OCI-LY1 (cell line): ENCODE measurements around the gene ADARB2.

Experiments used
- H2AFZ ChIP-seq: fragments of 200-600 bp; sonication (generic), shearing (Covaris generic); 2 replicates; pipeline ENCODE4 v1.6.0; 2014; ENCODE audit warnings: antibody characterized with exemption, mild to moderate bottlenecking, low read length
- H3F3A ChIP-seq: fragments of 200-600 bp; sonication (generic), shearing (Covaris generic); 2 replicates; pipeline ENCODE4 v1.6.0; 2014; ENCODE audit warnings: mild to moderate bottlenecking, antibody characterized with exemption, low read length, moderate library complexity; ENCODE audit not compliant: insufficient read depth
- H3K27ac ChIP-seq: fragments of 200-600 bp; sonication (generic); 2 replicates; pipeline ENCODE4 v1.5.1; 2014; ENCODE audit warnings: low read length, mixed run types, mild to moderate bottlenecking, low read depth; ENCODE audit not compliant: poor library complexity, severe bottlenecking
- H3K27me3 ChIP-seq: fragments of 200-600 bp; sonication (generic); 2 replicates; pipeline ENCODE4 v1.6.0; 2014; ENCODE audit warnings: antibody characterized with exemption, mild to moderate bottlenecking, low read length, moderate library complexity; ENCODE audit not compliant: insufficient read depth
- H3K36me3 ChIP-seq: fragments of 200-600 bp; sonication (generic); 2 replicates; pipeline ENCODE4 v1.6.1; 2014; ENCODE audit warnings: mild to moderate bottlenecking, antibody characterized with exemption, low read length, moderate library complexity, mixed read lengths; ENCODE audit not compliant: insufficient read depth
- H3K4me1 ChIP-seq: fragments of 200-600 bp; sonication (generic); 2 replicates; pipeline ENCODE4 v1.5.1; 2014; ENCODE audit warnings: mild to moderate bottlenecking, low read length, moderate library complexity; ENCODE audit not compliant: insufficient read depth, severe bottlenecking
- H3K4me2 ChIP-seq: fragments of 200-600 bp; sonication (generic), shearing (Covaris generic); 2 replicates; pipeline ENCODE4 v1.6.1; 2014; ENCODE audit warnings: low read length
- H3K4me3 ChIP-seq: fragments of 200-600 bp; sonication (generic); 2 replicates; pipeline ENCODE4 v1.5.1; 2014; ENCODE audit warnings: low read length, low read depth, mild to moderate bottlenecking, mixed read lengths; ENCODE audit not compliant: poor library complexity, severe bottlenecking
- H3K79me2 ChIP-seq: fragments of 200-600 bp; shearing (Covaris generic); 2 replicates; pipeline ENCODE4 v1.6.1; 2016; ENCODE audit warnings: mixed run types, low read length, mixed read lengths; ENCODE audit not compliant: insufficient read depth
- H3K9ac ChIP-seq: fragments of 200-600 bp; sonication (generic), shearing (Covaris generic); 2 replicates; pipeline ENCODE4 v1.6.1; 2014; ENCODE audit warnings: mild to moderate bottlenecking, low read length, mixed read lengths
- H3K9me2 ChIP-seq: fragments of 200-600 bp; sonication (generic), shearing (Covaris generic); 2 replicates; pipeline ENCODE4 v1.6.1; 2014; ENCODE audit warnings: low read depth, mild to moderate bottlenecking, low read length, mixed read lengths
- H3K9me3 ChIP-seq: fragments of 200-600 bp; shearing (Covaris generic); 2 replicates; pipeline ENCODE4 v1.6.1; 2014; ENCODE audit warnings: low read length, mixed read lengths
- H4K20me1 ChIP-seq: fragments of 200-600 bp; sonication (generic), shearing (Covaris generic); 2 replicates; pipeline ENCODE4 v1.6.0; 2016; ENCODE audit warnings: mild to moderate bottlenecking, low read length; ENCODE audit not compliant: insufficient read depth
- EZH2 ChIP-seq: fragments of 200-600 bp; sonication (generic), shearing (Covaris generic); IDR thresholded peaks from 2 replicates; pipeline ENCODE4 v1.8.0; 2017; ENCODE audit warnings: borderline replicate concordance, mixed run types, mild to moderate bottlenecking, antibody characterized with exemption, low read length, moderate library complexity, mixed read lengths
- TF ChIP-seq, protein P1 (sequence below): fragments of 200-600 bp; sonication (generic), shearing (Covaris generic); IDR thresholded peaks from 2 replicates; pipeline ENCODE4 v1.5.1; 2017; ENCODE audit warnings: mild to moderate bottlenecking, antibody characterized with exemption, low read length, moderate library complexity, mixed read lengths

The ADARB2 gene

DNA sequence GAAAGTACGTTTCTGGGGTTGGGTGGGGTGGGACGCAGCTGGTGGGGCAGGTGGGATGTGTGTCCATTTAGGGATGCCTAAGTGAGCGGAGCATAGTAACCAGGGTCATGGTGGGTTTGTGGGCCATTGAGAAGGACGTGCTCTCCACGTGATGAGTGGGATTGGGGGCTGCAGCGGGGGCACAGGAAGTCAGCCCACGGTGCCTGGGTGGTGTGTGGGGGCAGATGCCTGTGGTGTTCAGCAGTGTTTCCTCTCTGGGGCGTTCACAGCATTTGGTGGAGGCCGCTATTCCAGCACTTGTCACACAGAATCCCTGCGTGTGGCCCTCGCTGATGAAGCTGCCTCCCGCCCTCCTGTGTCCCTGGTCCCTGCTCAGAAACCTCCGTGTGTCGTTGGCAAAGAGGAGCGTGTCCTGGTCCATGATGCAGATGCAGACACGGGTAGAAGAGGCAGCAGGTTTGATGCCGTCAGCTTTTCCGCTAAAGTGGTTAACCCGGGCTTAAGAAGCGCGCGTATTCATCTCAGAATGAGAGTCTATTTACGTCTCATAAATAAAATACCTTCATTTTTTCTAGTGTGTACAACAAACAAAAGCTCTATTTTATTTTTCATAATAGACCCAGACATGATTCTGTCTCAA lies 274.2 kb downstream of the ADARB2 start:
- peak overlapping the region; percentile 47 for H3K4me2 ChIP-seq
- H3K79me2 ChIP-seq: no peaks in the 10 kb centered on the region
- H3K9me3 ChIP-seq: no peaks in the 10 kb centered on the region
- H2AFZ ChIP-seq: no peak overlapping the region
- no peaks in the 10 kb centered on the region; the same call in 1 of the 2 replicates for H3F3A ChIP-seq
- H3K4me1 ChIP-seq: peaks cover 56% of the 10 kb centered on the region
- H3K9me2 ChIP-seq: no peaks in the 10 kb centered on the region
- no peaks in the 10 kb centered on the region for H3K27me3 ChIP-seq
- H3K36me3 ChIP-seq: no peaks in the 10 kb centered on the region
- no peak overlapping the region for H3K4me3 ChIP-seq
- H4K20me1 ChIP-seq: no peaks in the 10 kb centered on the region
- peak overlapping the region; percentile 94 for H3K27ac ChIP-seq
- TF ChIP-seq EZH2: no peak
- TF ChIP-seq, protein P1, sequence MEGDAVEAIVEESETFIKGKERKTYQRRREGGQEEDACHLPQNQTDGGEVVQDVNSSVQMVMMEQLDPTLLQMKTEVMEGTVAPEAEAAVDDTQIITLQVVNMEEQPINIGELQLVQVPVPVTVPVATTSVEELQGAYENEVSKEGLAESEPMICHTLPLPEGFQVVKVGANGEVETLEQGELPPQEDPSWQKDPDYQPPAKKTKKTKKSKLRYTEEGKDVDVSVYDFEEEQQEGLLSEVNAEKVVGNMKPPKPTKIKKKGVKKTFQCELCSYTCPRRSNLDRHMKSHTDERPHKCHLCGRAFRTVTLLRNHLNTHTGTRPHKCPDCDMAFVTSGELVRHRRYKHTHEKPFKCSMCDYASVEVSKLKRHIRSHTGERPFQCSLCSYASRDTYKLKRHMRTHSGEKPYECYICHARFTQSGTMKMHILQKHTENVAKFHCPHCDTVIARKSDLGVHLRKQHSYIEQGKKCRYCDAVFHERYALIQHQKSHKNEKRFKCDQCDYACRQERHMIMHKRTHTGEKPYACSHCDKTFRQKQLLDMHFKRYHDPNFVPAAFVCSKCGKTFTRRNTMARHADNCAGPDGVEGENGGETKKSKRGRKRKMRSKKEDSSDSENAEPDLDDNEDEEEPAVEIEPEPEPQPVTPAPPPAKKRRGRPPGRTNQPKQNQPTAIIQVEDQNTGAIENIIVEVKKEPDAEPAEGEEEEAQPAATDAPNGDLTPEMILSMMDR: no peak
- H3K9ac ChIP-seq: peak overlapping the region; percentile 48

DNA sequence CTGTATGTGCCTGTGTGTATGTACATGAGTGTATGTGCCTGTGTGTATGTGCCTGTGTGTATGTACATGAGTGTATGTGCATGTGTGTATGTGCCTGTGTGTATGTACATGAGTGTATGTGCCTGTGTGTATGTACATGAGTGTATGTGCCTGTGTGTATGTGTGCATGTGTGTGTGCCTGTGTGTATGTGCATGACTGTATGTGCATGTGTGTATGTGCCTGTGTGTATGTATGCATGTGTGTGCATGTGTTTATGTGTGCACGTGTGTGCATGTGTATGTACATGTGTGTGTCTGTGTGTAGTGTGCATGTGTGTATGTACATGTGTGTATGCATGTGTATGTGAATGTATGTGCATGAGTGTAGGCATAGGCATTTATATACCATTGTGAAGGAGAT lies 274.8 kb downstream of the ADARB2 start:
- Histone ChIP-seq H4K20me1 (no peaks in the 10 kb centered on the region), H3F3A (no peaks in the 10 kb centered on the region; the same call in 1 of the 2 replicates), H2AFZ (no peak overlapping the region), H3K4me1 (peaks cover 56% of the 10 kb centered on the region), H3K27me3 (no peaks in the 10 kb centered on the region), H3K27ac (peak overlapping the region; percentile 94), H3K79me2 (no peaks in the 10 kb centered on the region), H3K9me3 (no peaks in the 10 kb centered on the region), H3K4me2 (peak overlapping the region; percentile 12; the same call in 1 of the 2 replicates), H3K9me2 (no peaks in the 10 kb centered on the region), H3K4me3 (no peak overlapping the region), H3K9ac (peak overlapping the region; percentile 33; the same call in 1 of the 2 replicates), H3K36me3 (no peaks in the 10 kb centered on the region; the same call in 1 of the 2 replicates)
- no peak for TF ChIP-seq EZH2
- TF ChIP-seq, protein P1: no peak

DNA sequence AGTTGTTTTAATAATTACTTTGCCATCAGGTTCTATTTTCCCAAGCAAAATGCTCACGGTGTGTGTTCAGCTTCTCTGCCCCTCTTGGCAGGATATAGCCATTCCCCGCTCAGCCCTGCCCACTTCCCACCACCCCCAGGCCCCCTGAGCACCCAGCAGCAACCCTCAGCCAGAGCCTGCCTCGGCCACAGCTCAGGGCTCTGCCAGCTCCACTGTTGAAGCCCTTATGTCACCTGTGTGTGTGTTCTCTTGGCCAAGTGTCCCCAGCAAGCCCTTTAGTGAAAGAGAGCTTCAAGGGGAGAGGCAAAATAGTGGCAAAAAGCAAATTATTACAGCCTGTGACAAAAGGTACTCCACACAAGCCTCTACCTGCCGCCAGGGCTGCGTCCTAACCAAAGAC lies 275.3 kb downstream of the ADARB2 start:
- H3K4me1 ChIP-seq: peaks cover 56% of the 10 kb centered on the region
- H3K27ac ChIP-seq: peak overlapping the region; percentile 94
- no peaks in the 10 kb centered on the region for H3K9me2 ChIP-seq
- no peaks in the 10 kb centered on the region for H4K20me1 ChIP-seq
- H3K79me2 ChIP-seq: no peaks in the 10 kb centered on the region
- no peaks in the 10 kb centered on the region for H3K9me3 ChIP-seq
- no peaks in the 10 kb centered on the region; the same call in 1 of the 2 replicates for H3F3A ChIP-seq
- H3K4me2 ChIP-seq: peak overlapping the region; percentile 12; the same call in 1 of the 2 replicates
- no peaks in the 10 kb centered on the region for H3K27me3 ChIP-seq
- no peak for TF ChIP-seq EZH2
- TF ChIP-seq, protein P1: no peak
- H3K9ac ChIP-seq: peak overlapping the region; percentile 33; the same call in 1 of the 2 replicates
- no peaks in the 10 kb centered on the region; the same call in 1 of the 2 replicates for H3K36me3 ChIP-seq
- H3K4me3 ChIP-seq: no peak overlapping the region
- no peak overlapping the region for H2AFZ ChIP-seq
